Measurements from ENCODE around the gene SIKE1.
"Not testable (repeated sequence)": the region's sequence is repeated elsewhere in the genome, so short reads cannot be mapped to it uniquely, and the experiment has no call there.

SIKE1 gene

GRCh38 chr1:114755006-114755931, 25.2 kb downstream of the SIKE1 start:
- DNase-seq (ENCODE audit: low read depth) = peak; percentile 10

- DNase-seq (ENCODE audit: low read depth) = not testable (repeated sequence)
Observed at GRCh38 chr1:114753702-114754101, 26.8 kb downstream of the SIKE1 start.

- DNase-seq (ENCODE audit: low read depth) = no peak
Observed at GRCh38 chr1:114753143-114753542, 27.3 kb downstream of the SIKE1 start.

GRCh38 chr1:114750780-114751179, 29.7 kb downstream of the SIKE1 start:
- no peak for DNase-seq (ENCODE audit: low read depth)

- DNase-seq (ENCODE audit: low read depth) = no peak
Observed at GRCh38 chr1:114749835-114750234, 30.6 kb downstream of the SIKE1 start.

GRCh38 chr1:114746450-114747121, 33.9 kb downstream of the SIKE1 start:
- DNase-seq (ENCODE audit: low read depth) = no peak

GRCh38 chr1:114745291-114745690, 35.2 kb downstream of the SIKE1 start:
- DNase-seq (ENCODE audit: low read depth) = peak; percentile 35

- DNase-seq (ENCODE audit: low read depth) = no peak
Observed at GRCh38 chr1:114741963-114742746, 38.3 kb downstream of the SIKE1 start.

- no peak for DNase-seq (ENCODE audit: low read depth)
Observed at GRCh38 chr1:114740331-114740730, 40.2 kb downstream of the SIKE1 start.

GRCh38 chr1:114737314-114737849, 43.1 kb downstream of the SIKE1 start:
- DNase-seq (ENCODE audit: low read depth) = no peak

- DNase-seq (ENCODE audit: low read depth) = no peak
Observed at GRCh38 chr1:114735479-114735878, 45.0 kb downstream of the SIKE1 start.

- no peak for DNase-seq (ENCODE audit: low read depth)
Observed at GRCh38 chr1:114729782-114730181, 50.7 kb downstream of the SIKE1 start.

GRCh38 chr1:114728553-114728952, 51.9 kb downstream of the SIKE1 start:
- no peak for DNase-seq (ENCODE audit: low read depth)

GRCh38 chr1:114725230-114725629, 55.3 kb downstream of the SIKE1 start:
- peak; percentile 25 for DNase-seq (ENCODE audit: low read depth)

- no peak for DNase-seq (ENCODE audit: low read depth)
Observed at GRCh38 chr1:114723915-114724314, 56.6 kb downstream of the SIKE1 start.

GRCh38 chr1:114723457-114723856, 57.0 kb downstream of the SIKE1 start:
- DNase-seq (ENCODE audit: low read depth) = no peak

GRCh38 chr1:114720492-114720891, 60.0 kb downstream of the SIKE1 start:
- DNase-seq (ENCODE audit: low read depth) = no peak
